ENCODE measurements around the gene ICA1L. TPM values are rescaled to one million over a fixed set of nuclear protein-coding genes. Genes with fewer than 3 reads are reported as not detected.
A peak's percentile ranks its signal among the peaks of the same experiment; 100 is the strongest.
"Not testable (repeated sequence)": the region's sequence is repeated elsewhere in the genome, so short reads cannot be mapped to it uniquely, and the experiment has no call there.

ICA1L gene
- total RNA-seq, 4 donors from 2014 or later: 12.1 to 35.7 (median 17.5) TPM

- no peak for TF ChIP-seq POLR2A (IDR thresholded peaks at IDR 0.05)
- TF ChIP-seq, protein P1, sequence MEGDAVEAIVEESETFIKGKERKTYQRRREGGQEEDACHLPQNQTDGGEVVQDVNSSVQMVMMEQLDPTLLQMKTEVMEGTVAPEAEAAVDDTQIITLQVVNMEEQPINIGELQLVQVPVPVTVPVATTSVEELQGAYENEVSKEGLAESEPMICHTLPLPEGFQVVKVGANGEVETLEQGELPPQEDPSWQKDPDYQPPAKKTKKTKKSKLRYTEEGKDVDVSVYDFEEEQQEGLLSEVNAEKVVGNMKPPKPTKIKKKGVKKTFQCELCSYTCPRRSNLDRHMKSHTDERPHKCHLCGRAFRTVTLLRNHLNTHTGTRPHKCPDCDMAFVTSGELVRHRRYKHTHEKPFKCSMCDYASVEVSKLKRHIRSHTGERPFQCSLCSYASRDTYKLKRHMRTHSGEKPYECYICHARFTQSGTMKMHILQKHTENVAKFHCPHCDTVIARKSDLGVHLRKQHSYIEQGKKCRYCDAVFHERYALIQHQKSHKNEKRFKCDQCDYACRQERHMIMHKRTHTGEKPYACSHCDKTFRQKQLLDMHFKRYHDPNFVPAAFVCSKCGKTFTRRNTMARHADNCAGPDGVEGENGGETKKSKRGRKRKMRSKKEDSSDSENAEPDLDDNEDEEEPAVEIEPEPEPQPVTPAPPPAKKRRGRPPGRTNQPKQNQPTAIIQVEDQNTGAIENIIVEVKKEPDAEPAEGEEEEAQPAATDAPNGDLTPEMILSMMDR (IDR thresholded peaks at IDR 0.05): no peak
- Histone ChIP-seq H3K4me3 (replicated peaks in 1 of 3) (no peak overlapping the region), H3K4me1 (no peaks in the 10 kb centered on the region), H3K9me3 (no peaks in the 10 kb centered on the region), H3K36me3 (no peaks in the 10 kb centered on the region), H3K27ac (no peak overlapping the region), H3K27me3 (no peaks in the 10 kb centered on the region)
- DNase-seq: no peak
- intact Hi-C loops (cut with DNase I): no loop called here
- 90 to 99% methylated on average over 3 of the region's 3 CpGs for WGBS, 2 donors
Measured at GRCh38 chr2:202858601-202859000, 13.0 kb downstream of the ICA1L start.

DNA sequence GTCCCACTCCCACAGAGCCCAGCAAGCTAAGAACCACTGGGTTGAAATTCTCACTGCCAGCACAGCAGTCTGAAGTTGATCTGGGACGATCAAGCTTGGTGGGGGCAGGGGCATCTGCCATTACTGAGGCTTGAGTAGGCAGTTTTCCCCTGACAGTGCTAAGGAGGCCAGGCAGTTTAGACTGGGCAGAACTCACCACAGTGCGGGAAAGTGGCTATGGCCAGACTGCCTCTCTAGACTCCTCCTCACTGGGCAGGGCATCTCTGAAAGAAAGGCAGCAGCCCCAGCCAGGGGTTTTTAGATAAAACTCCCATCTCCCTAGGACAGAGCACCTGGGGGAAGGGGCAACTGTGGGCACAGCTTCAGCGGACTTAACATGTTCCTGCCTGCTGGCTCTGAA is 22.2 kb downstream of the ICA1L start:
- H3K4me3 ChIP-seq (replicated peaks in 1 of 3); H3K36me3 ChIP-seq; H3K9me3 ChIP-seq; H3K27ac ChIP-seq; H3K27me3 ChIP-seq; intact Hi-C loops (cut with DNase I): not testable (repeated sequence)
- H3K4me1 ChIP-seq: peaks cover 5 to 11% of the 10 kb centered on the region in 2 donors
- peak in 1 of 2 donors; percentile 27 for DNase-seq
- 43 to 52% methylated on average over 2 of the region's 3 CpGs for WGBS, 2 donors

DNA sequence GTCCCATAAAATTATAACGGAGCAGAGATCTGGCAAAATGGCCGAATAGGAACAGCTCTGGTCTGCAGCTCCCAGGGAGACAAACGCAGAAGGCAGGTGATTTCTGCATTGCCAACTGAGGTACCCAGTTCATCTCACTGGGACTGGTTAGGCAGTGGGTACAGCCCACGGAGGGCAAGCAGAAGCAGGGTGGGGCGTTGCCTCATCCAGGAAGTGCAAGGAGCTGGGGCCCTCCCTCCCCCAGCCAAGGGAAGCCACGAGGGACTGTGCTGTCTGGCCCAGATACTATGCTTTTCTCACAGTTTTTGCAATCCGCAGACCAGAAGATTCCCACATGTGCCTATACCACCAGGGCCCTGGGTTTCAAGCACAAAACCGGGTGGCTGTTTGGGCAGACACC is 22.8 kb downstream of the ICA1L start:
- H3K9me3 ChIP-seq: no peaks in the 10 kb centered on the region
- H3K4me3 ChIP-seq (replicated peaks in 1 of 3): no peak overlapping the region
- peaks cover 5 to 11% of the 10 kb centered on the region in 2 donors for H3K4me1 ChIP-seq
- WGBS, 2 donors: 70 to 80% methylated on average over 8 of the region's 8 CpGs
- DNase-seq: no peak
- no peaks in the 10 kb centered on the region for H3K36me3 ChIP-seq
- no peaks in the 10 kb centered on the region for H3K27me3 ChIP-seq
- intact Hi-C loops (cut with DNase I): no loop called here
- TF ChIP-seq POLR2A (IDR thresholded peaks at IDR 0.05): no peak
- TF ChIP-seq, protein P1 (IDR thresholded peaks at IDR 0.05): no peak
- no peak overlapping the region for H3K27ac ChIP-seq

DNA sequence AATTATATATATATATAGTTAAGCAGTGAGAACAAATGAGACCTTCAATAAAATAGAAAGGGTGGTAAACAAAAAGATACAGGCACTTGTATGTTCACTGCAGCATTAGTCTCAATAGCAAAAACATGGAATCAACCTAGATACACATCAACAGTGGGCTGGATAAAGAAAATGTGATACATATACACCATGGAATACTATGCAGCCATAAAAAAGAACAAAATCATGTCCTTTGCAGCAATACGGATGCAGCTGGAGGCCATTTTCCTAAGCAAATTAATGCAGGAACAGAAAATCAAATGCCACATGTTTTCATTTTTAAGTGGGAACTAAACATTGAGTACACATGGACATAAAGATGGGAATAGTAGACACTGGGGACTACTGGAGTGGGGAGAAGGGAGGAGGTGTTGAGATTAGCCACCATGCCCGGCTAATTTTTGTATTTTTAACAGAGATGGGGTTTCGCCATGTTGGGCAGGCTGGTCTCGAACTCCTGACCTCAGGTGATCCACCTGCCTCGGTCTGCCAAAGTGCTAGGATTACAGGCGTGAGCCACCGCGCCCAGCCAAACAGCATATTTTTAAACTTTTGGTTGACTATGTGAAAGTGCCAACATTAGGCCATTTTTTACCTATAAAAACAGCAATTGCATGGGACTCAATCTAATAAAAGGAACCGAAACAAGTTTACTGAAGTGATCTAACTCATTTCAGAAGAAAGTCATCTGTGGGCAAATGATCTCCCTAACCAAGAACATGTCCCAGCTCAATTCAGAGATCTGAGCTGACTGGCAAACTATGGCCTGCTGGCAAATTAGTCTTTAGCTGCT is 23.7 kb downstream of the ICA1L start:
- TF ChIP-seq, protein P1 (IDR thresholded peaks at IDR 0.05): no peak
- no peak for TF ChIP-seq POLR2A (IDR thresholded peaks at IDR 0.05)
- Histone ChIP-seq H3K4me3 (replicated peaks in 1 of 3) (no peak overlapping the region), H3K9me3 (no peaks in the 10 kb centered on the region), H3K27me3 (no peaks in the 10 kb centered on the region), H3K36me3 (no peaks in the 10 kb centered on the region), H3K27ac (no peak overlapping the region), H3K4me1 (peaks cover 5 to 11% of the 10 kb centered on the region in 2 donors)
- 83 to 95% methylated on average over 9 of the region's 9 CpGs for WGBS, 2 donors
- intact Hi-C loops (cut with DNase I): no loop called here
- no peak for DNase-seq

GRCh38 chr2:202844656-202845055 is 26.9 kb downstream of the ICA1L start:
- Histone ChIP-seq H3K36me3 (no peaks in the 10 kb centered on the region), H3K4me1 (peaks cover under 1 to 3% of the 10 kb centered on the region in 2 donors), H3K27ac (no peak overlapping the region), H3K9me3 (no peaks in the 10 kb centered on the region), H3K27me3 (no peaks in the 10 kb centered on the region), H3K4me3 (replicated peaks in 1 of 3) (no peak overlapping the region)
- DNase-seq: no peak
- 78 to 88% methylated on average over 2 of the region's 2 CpGs for WGBS, 2 donors
- TF ChIP-seq POLR2A (IDR thresholded peaks at IDR 0.05): no peak
- TF ChIP-seq, protein P1 (IDR thresholded peaks at IDR 0.05): no peak
- intact Hi-C loops (cut with DNase I): no loop called here

Data from thyroid gland (tissue), 4 donors.